HG02759 (cell line): ENCODE results near the gene GRAMD2B.
A peak's percentile ranks its signal among the peaks of the same experiment; 100 is the strongest.

ENCODE experiments used
- ATAC-seq: cut with Tn5 transposase; IDR thresholded peaks from one replicate; pipeline ENCODE4 v1.9.1; 2021; ENCODE audit warnings: mild to moderate bottlenecking, moderate library complexity; ENCODE audit not compliant: unreplicated experiment

Gene GRAMD2B

GRCh38 chr5:126531543-126532120, 108.4 kb downstream of the GRAMD2B start:
- no peak for ATAC-seq

DNA sequence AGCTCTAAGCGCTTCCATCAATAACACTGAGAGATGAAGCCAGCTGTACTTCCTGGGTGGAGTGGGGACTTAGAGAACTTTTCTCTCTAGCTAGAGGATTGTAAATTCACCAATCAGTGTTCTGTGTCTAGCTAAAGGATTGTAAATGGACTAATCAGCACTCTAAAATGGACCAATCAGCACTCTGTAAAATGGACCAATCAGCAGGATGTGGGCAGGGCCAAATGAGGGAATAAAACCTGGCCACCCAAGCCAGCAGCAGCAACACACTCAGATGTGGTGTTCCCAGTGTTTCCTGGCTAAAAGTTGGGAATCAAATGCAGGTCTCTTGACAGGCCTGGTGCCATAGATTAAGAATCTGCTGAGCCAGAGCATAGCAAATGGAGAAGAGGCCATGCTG, 111.3 kb downstream of the GRAMD2B start:
- ATAC-seq = no peak

DNA sequence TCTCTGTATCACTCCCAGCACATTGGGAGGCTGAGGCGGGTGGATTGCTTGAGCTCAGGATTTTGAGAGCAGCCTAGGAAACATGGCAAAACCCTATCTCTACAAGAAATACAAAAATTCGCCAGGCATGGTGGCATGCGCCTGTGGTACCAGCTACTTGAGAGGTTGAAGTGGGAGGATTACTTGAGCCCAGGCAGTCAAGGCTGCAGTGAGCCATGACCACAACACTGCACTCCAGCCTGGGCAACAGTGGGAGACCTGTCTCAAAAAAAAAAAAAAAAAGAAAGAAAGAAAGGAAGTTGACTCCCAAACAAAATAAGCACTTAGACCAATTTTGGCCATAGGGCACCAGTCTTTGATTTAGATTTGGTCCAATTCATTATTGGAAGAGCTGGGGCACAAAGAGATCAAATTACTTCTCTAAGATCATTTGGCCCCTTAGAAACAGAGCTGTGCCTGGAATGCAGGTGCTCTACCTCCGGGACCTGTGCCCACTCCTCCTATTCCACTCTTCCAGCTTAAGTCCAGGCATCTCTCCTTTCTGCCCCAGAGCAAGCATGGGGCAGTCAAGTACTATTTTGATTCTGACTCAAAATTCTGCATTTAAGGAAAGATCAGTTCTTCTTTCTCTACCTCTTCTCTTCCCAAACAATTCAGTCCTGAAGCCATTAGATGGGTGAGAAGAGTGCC, 112.8 kb downstream of the GRAMD2B start:
- ATAC-seq = no peak

DNA sequence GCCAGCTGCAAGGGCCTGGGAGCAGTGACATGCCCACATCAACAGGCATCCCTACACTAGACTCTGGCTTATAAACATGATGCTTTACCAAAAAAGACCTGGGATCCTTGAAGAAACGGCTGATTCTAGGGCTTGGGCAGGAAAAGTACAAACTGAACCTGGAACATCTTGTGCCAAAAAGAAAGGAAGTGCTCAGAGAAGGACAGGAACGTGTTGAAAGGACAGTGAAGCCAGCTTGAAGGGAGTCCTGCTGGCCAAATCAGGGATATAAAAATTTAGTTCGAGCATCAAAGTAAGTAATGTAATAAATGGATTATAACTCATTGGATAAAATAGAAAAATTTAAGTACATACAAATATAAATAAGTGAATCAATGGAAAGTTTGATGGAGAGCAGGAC, 113.7 kb downstream of the GRAMD2B start:
- no peak for ATAC-seq

GRCh38 chr5:126538579-126538978, 115.4 kb downstream of the GRAMD2B start:
- no peak for ATAC-seq

GRCh38 chr5:126540631-126541030, 117.4 kb downstream of the GRAMD2B start:
- ATAC-seq = no peak

GRCh38 chr5:126542441-126542840, 119.2 kb downstream of the GRAMD2B start:
- peak; percentile 39 for ATAC-seq

DNA sequence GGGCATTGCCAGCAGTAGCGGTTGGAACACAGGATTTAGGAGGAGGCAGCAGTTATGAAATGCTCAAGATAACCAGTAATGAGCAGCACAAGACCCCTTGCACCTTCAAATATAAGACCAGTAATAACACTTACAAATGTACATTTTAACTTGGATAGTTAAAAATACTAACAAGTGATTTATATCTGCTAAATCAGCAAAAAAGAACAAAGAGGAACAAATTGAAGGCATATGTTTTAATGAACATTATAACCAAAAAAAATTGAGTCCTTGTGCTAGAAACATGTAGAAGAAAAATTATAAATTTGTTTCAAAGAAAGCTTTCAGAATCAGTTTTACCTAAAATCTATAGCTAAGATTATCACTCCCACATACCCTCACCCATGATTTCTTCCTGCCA, 119.8 kb downstream of the GRAMD2B start:
- ATAC-seq = no peak

DNA sequence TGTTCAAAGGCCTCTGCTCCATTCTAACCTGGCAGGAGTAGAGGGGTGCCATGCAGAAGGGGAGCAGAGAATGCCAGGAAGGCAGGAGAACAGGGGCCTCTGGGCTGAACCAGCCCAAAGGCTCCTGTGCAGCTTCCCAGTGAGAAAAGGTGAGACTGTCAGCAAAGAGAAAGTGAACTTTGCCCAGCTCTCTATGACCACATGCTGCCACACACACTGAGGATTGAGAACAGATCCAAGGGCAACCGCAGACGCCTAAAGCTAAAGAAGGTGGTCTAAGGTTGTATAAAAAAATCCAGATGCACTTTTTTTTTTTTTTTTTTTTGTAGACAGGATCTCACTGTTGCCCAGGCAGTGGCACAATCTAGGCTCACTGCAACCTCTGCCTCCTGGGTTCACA, 120.5 kb downstream of the GRAMD2B start:
- peak; percentile 7 for ATAC-seq
